Sigmoid colon (tissue), 7 donors: ENCODE measurements around the gene LEMD2. TPM values are rescaled to one million over a fixed set of nuclear protein-coding genes. Genes with fewer than 3 reads are reported as not detected.

Source experiments
- DNase-seq: peaks from one replicate; pipeline ENCODE4 v3.0.0-alpha.2; 2019
- H3K27ac ChIP-seq, 4 donors: fragments of 200-600 bp; sonication (generic); one replicate each; pipeline ENCODE4 v1.5.1; 2016 to 2019; ENCODE audit warnings: mild to moderate bottlenecking in 1 of 4
- H3K27me3 ChIP-seq, 3 donors: fragments of 200-600 bp; sonication (generic); one replicate each; pipeline ENCODE4 v1.5.1; 2019; ENCODE audit warnings: mild to moderate bottlenecking in 1 of 3
- H3K36me3 ChIP-seq, 4 donors: fragments of 200-600 bp; sonication (generic); one replicate each; pipeline ENCODE4 v1.5.1; 2016 to 2019
- H3K4me1 ChIP-seq, 4 donors: fragments of 200-600 bp; sonication (generic); one replicate each; pipeline ENCODE4 v1.5.1; 2017 to 2019
- H3K4me3 ChIP-seq, 4 donors: fragments of 200-600 bp; sonication (generic); one replicate each; pipeline ENCODE4 v1.5.1; 2017 to 2019; ENCODE audit warnings: mild to moderate bottlenecking in 2 of 4, moderate library complexity in 1 of 4
- H3K9me3 ChIP-seq, 4 donors: fragments of 200-600 bp in 3 of 4; sonication (generic) in 3 of 4; one replicate each; pipeline versions ENCODE4 v1.5.1 to v1.6.1; 2013 to 2019
- CTCF ChIP-seq, 4 experiments: fragments of 450-650 bp in 3 of 4; fragments of 200-600 bp in 1 of 4; IDR thresholded peaks; one replicate each; pipeline ENCODE4 v1.5.1; 2016 to 2019; ENCODE audit warnings: antibody characterized with exemption in 4 of 4, mild to moderate bottlenecking in 3 of 4, moderate library complexity in 2 of 4
- EP300 ChIP-seq, 4 donors: sonication (generic); formaldehyde crosslinking; IDR thresholded peaks; one replicate each; pipeline ENCODE4 v1.6.1; 2017; ENCODE audit warnings: antibody characterized with exemption in 4 of 4
- POLR2A ChIP-seq, 2 donors: fragments of 450-650 bp; IDR thresholded peaks; one replicate each; pipeline ENCODE4 v1.6.1; 2016; ENCODE audit warnings: antibody characterized with exemption in 2 of 2, mild to moderate bottlenecking in 2 of 2, moderate library complexity in 2 of 2
- POLR2AphosphoS5 ChIP-seq, 4 donors: sonication (generic); formaldehyde crosslinking; IDR thresholded peaks; one replicate each; pipeline ENCODE4 v1.6.1; 2017; ENCODE audit warnings: antibody characterized with exemption in 4 of 4
- WGBS, 2 donors: extraction: QIAGEN DNeasy Blood & Tissue Kit; methylation state at CpG; one replicate each; pipeline ENCODE4 v1.1.7; 2013; 5-methylcytosine and 5-hydroxymethylcytosine counted together
- intact Hi-C: fragments of 100-400 bp; cut with DNase I; formaldehyde crosslinking; loops from one replicate; pipeline ENCODE4 v1.15.1; 2023
- polyA plus RNA-seq, 3 donors: library from polyadenylated mRNA; stranded (reverse); fragments of 200-250 nt; gene quantifications; one replicate each; pipeline ENCODE4 v1.2.3, GENCODE V29; 2013
- total RNA-seq, 4 donors: library from RNA; depleted of rRNA; stranded (reverse); fragments of >200 nt; gene quantifications; one replicate each; pipeline ENCODE4 v1.1.0, GENCODE V29; 2016
- donor health status: healthy with polysubstance abuse.
- donor health status: Bipolar disorder and iron deficiency.
- donor health status: healthy.

LEMD2 gene
- total and polyA plus RNA-seq, 7 donors: 17.6 to 71.6 (median 38.3) TPM

DNA sequence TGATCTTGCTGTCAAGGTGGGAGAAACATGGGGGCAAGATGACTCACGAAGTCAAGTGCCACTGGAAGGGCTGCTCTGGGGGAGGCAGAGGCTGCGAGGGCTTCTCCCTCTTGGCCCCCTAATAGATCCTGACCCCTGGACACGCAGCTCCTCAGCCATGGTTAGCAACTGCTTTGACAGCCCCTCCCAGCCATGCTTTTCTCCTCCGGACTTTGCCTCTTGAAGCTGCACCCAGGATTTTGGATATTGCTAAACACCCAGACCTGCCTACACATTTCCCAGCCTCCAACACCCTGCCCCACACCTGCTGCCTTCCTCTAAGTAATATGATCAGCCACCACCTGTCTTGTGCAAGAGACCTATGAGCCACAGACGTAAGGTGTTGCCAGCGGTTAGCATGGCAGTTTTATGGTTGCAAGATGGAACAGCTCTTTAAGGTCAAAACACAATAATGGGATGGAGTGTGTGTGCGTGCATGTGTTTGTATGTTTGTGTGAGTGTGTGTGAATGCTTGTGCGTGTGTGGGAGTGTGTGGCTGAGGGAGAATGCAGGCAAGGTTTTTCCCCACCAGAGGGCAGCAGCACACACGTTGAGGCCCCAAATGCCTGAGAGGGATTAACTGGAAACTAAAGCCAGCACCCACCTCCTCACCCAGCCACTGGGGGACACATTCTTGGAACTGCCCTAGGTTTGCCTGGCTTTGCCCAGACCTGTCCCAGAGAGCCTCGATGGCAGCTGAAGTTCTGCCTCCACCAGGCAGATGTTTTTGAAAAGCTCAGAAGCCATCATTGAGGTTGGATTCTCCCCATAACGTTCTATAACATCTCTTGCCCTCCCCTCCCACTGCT lies 44.7 kb downstream of the LEMD2 start:
- peak; percentile 86 for DNase-seq
- peaks cover 0 to 63% (median 43%) of the 10 kb centered on the region in 4 donors for H3K4me1 ChIP-seq
- H3K36me3 ChIP-seq: no peaks in the 10 kb centered on the region
- WGBS, 2 donors: 6 to 32% methylated on average over 11 of the region's 11 CpGs
- intact Hi-C loops: loop anchor here (1.0 kb wide), 1 partner anchor 18 kb away; no protein-coding TSS in a partner anchor
- peak overlapping the region in 3 of 4 donors; percentile 90 to 93 (median 90) for H3K27ac ChIP-seq
- H3K27me3 ChIP-seq: no peaks in the 10 kb centered on the region
- no peaks in the 10 kb centered on the region for H3K9me3 ChIP-seq
- peak overlapping the region in 3 of 4 donors; percentile 45 to 49 (median 46) for H3K4me3 ChIP-seq
- TF ChIP-seq POLR2A (IDR thresholded peaks at IDR 0.05) (no peak), CTCF (IDR thresholded peaks at IDR 0.05) (peak; percentile 92 to 96 (median 95))

DNA sequence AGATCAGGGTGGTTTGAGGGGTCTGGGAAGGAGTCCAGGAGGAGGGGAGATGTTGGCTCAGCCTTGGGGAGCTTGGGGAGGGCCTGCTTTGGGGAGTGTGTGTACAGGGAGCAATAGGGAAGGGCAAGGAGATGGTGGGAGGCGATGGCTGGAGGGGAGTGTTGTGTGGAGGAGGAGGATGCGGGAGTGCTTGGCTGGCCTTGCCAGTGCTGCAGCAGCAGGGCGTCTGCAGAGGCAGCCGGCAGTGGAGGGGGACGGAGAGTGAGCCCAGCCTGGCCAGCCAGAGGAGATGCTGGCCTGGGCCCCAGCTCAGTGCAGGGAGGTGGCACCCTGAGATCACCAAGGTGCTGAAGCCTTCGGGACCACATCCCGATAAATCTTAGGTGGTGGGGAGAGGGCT lies 46.1 kb downstream of the LEMD2 start:
- 81 to 91% methylated on average over 7 of the region's 7 CpGs for WGBS, 2 donors
- peaks cover 0 to 8% (median 0%) of the 10 kb centered on the region in 4 donors for H3K36me3 ChIP-seq
- DNase-seq: no peak
- H3K4me1 ChIP-seq: peaks cover 0 to 60% (median 43%) of the 10 kb centered on the region in 4 donors
- TF ChIP-seq POLR2A (IDR thresholded peaks at IDR 0.05): no peak
- TF ChIP-seq EP300 (IDR thresholded peaks at IDR 0.05): no peak
- no peak for TF ChIP-seq POLR2AphosphoS5 (IDR thresholded peaks at IDR 0.05)
- no peak for TF ChIP-seq CTCF (IDR thresholded peaks at IDR 0.05)
- intact Hi-C loops: no loop called here
- no peaks in the 10 kb centered on the region for H3K9me3 ChIP-seq
- H3K4me3 ChIP-seq: no peak overlapping the region
- no peaks in the 10 kb centered on the region for H3K27me3 ChIP-seq
- peak overlapping the region in 3 of 4 donors; percentile 46 to 90 (median 90) for H3K27ac ChIP-seq

DNA sequence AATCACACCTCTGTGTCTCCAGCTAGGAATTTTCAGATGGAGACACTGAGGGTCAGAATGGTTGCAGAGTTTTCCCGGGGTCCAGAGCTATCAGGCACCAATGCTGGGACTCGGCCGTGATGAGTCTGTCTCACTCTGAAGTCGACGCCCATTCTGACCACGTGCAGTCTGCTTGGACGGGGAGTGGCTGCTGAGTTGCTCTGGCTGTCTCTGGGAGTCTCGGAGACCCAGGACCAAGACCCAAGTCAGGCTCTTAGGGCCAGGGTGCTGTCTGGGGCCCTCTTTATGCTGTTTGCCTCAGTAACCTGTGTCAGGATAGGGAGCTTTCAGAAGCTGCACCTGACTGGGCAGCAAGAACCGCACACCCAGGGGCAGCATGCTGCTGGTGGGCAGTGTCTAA lies 46.8 kb downstream of the LEMD2 start:
- peaks cover 0 to 53% (median 37%) of the 10 kb centered on the region in 4 donors for H3K4me1 ChIP-seq
- TF ChIP-seq CTCF (IDR thresholded peaks at IDR 0.05) (no peak), POLR2AphosphoS5 (IDR thresholded peaks at IDR 0.05) (no peak), POLR2A (IDR thresholded peaks at IDR 0.05) (no peak), EP300 (IDR thresholded peaks at IDR 0.05) (no peak)
- intact Hi-C loops: no loop called here

DNA sequence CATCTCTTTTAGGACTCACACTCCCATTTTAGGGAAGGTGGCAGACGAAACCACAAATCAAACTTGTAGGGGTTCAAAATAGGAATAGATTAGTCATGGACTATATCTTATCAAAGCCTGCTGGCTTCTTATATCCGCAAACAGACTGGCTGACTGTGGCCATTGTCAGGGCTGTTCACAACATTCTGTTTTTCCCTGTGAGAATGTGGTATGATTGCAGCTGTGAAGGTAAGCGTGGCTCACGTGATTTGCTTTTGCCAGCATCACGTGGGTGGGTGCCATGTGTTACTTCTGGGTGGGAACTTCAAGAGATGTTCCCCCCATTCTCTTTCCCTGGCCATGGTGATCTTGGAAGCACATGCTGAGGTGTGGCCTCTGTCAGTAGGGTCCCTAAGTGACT lies 48.1 kb downstream of the LEMD2 start:
- no peak for DNase-seq
- TF ChIP-seq POLR2AphosphoS5 (IDR thresholded peaks at IDR 0.05): no peak
- no peak for TF ChIP-seq POLR2A (IDR thresholded peaks at IDR 0.05)
- no peak for TF ChIP-seq EP300 (IDR thresholded peaks at IDR 0.05)
- TF ChIP-seq CTCF (IDR thresholded peaks at IDR 0.05): no peak
- peaks cover 0 to 42% (median 24%) of the 10 kb centered on the region in 4 donors for H3K4me1 ChIP-seq
- no peak overlapping the region for H3K4me3 ChIP-seq
- no peaks in the 10 kb centered on the region for H3K27me3 ChIP-seq
- peaks cover 0 to 19% (median 0%) of the 10 kb centered on the region in 4 donors for H3K36me3 ChIP-seq
- intact Hi-C loops: no loop called here
- no peak overlapping the region for H3K27ac ChIP-seq
- 88 to 92% methylated on average over 5 of the region's 5 CpGs for whole genome bisulfite sequencing, 2 donors
- H3K9me3 ChIP-seq: no peaks in the 10 kb centered on the region

More for the DNA sequence above, 46.8 kb downstream of the LEMD2 start:
- Histone ChIP-seq H3K9me3 (no peaks in the 10 kb centered on the region), H3K27ac (no peak overlapping the region), H3K36me3 (peaks cover 0 to 16% (median 0%) of the 10 kb centered on the region in 4 donors), H3K27me3 (no peaks in the 10 kb centered on the region), H3K4me3 (no peak overlapping the region)
- 49 to 67% methylated on average over 9 of the region's 9 CpGs for WGBS, 2 donors
- no peak for DNase-seq
